CD4-positive, alpha-beta T cell (primary cell): ENCODE measurements around the gene DDX5. TPM values are rescaled to one million over a fixed set of nuclear protein-coding genes. Genes with fewer than 3 reads are reported as not detected.

ENCODE experiments used
- ATAC-seq: fragments of 200-7000 bp; cut with Tn5 transposase; one replicate; pipeline ENCODE4 v1.10.0; 2022; ENCODE audit warnings: mild to moderate bottlenecking; ENCODE audit not compliant: poor library complexity
- CTCF ChIA-PET: fragments of 350-600 bp; sonication (Branson Sonifier 250); formaldehyde crosslinking; loops from one replicate; lab custom pipeline; 2021; ENCODE audit warnings: antibody characterized with exemption, inconsistent platforms; lab: Charles Lee
- POLR2A ChIA-PET: fragments of 350-600 bp; sonication (Branson Sonifier 250); formaldehyde crosslinking; loops from one replicate; lab custom pipeline; 2021; ENCODE audit warnings: antibody characterized with exemption, inconsistent platforms; lab: Charles Lee
- DNase-seq, 14 experiments: peaks; one replicate each; pipeline ENCODE4 v3.0.0-alpha.2; 2013 to 2020; ENCODE audit warnings: mixed read lengths in 2 of 14
- H3K27ac ChIP-seq, 2 donors: one replicate each; pipeline versions ENCODE4 v1.5.1 to v1.7.0; 2013; ENCODE audit warnings: low read length in 2 of 2, low read depth in 1 of 2, mild to moderate bottlenecking in 1 of 2
- H3K27me3 ChIP-seq, 2 experiments: 1 replicate in 1 of 2; 2 replicates in 1 of 2; pipeline versions ENCODE4 v1.6.1 to v1.7.0; 2013; ENCODE audit warnings: low read length in 2 of 2, control low read depth in 1 of 2, mild to moderate bottlenecking in 1 of 2, moderate library complexity in 1 of 2; ENCODE audit not compliant: insufficient read depth in 2 of 2, control insufficient read depth in 1 of 2
- H3K36me3 ChIP-seq: one replicate; pipeline ENCODE4 v1.6.1; 2013; ENCODE audit warnings: low read length, control low read depth; ENCODE audit not compliant: insufficient read depth
- H3K4me1 ChIP-seq: one replicate; pipeline ENCODE4 v1.6.1; 2013; ENCODE audit warnings: low read length, control low read depth; ENCODE audit not compliant: insufficient read depth
- H3K4me3 ChIP-seq: one replicate; pipeline ENCODE4 v1.5.1; 2013; ENCODE audit warnings: mild to moderate bottlenecking, low read length, moderate library complexity
- H3K9me3 ChIP-seq, 2 experiments: 1 replicate in 1 of 2; 2 replicates in 1 of 2; pipeline versions ENCODE4 v1.6.1 to v1.7.0; 2013; ENCODE audit warnings: low read length in 2 of 2, mild to moderate bottlenecking in 2 of 2, control low read depth in 1 of 2, moderate library complexity in 1 of 2; ENCODE audit not compliant: control insufficient read depth in 1 of 2, insufficient read depth in 1 of 2
- H3K27ac Mint-ChIP-seq: one replicate; pipeline ENCODE4 v1.8.0; 2020; ENCODE audit warnings: mixed read lengths
- H3K27me3 Mint-ChIP-seq: one replicate; pipeline ENCODE4 v1.8.0; 2021; ENCODE audit warnings: mixed read lengths
- H3K36me3 Mint-ChIP-seq: one replicate; pipeline ENCODE4 v1.8.0; 2021; ENCODE audit warnings: low read depth, mixed read lengths
- H3K4me1 Mint-ChIP-seq: one replicate; pipeline ENCODE4 v1.8.0; 2021; ENCODE audit warnings: low read depth, mixed read lengths
- H3K4me3 Mint-ChIP-seq: one replicate; pipeline ENCODE4 v1.8.0; 2020; ENCODE audit warnings: mild to moderate bottlenecking, mixed read lengths
- H3K9me3 Mint-ChIP-seq: one replicate; pipeline ENCODE4 v1.8.0; 2020; ENCODE audit warnings: mixed read lengths
- intact Hi-C, 2 experiments: fragments of 100-400 bp; cut with DNase I in 1 of 2; cut with micrococcal nuclease in 1 of 2; formaldehyde crosslinking; loops; one replicate each; pipeline versions ENCODE4 v1.15.1 to v1.9.0; 2023 to 2025; cut with DNase I, micrococcal nuclease
- total RNA-seq, 174 experiments: library from RNA in 2 of 174; stranded (reverse) in 2 of 174; gene quantifications; one replicate each; pipeline ENCODE4 v1.2.3 and lab custom pipeline; 2021 to 2026
- TF ChIP-seq, protein P1 (sequence below): fragments of 200-600 bp; IDR thresholded peaks from one replicate; pipeline ENCODE4 v1.8.0; 2022; ENCODE audit warnings: antibody characterized with exemption, mild to moderate bottlenecking

Gene DDX5
- total RNA-seq, 2 experiments from 2014 or later: 2,388 to 2,534 TPM

- Histone ChIP-seq H3K27ac (no peak overlapping the region), H3K4me1 (no peaks in the 10 kb centered on the region), H3K36me3 (peaks cover 92% of the 10 kb centered on the region), H3K4me3 (no peak overlapping the region), H3K9me3 (no peaks in the 10 kb centered on the region), H3K27me3 (no peaks in the 10 kb centered on the region)
- Mint-ChIP-seq H3K4me3 (no peak overlapping the region), H3K9me3 (no peaks in the 10 kb centered on the region), H3K27ac (peak overlapping the region; percentile 20), H3K36me3 (peaks cover 97% of the 10 kb centered on the region), H3K27me3 (no peaks in the 10 kb centered on the region), H3K4me1 (no peaks in the 10 kb centered on the region)
- CTCF ChIA-PET: interaction anchor here (0.9 kb wide), 1 partner anchor 115 kb away, joined by 3 read pairs; no protein-coding TSS in a partner anchor
- peak in 3 of 14 experiments; percentile 7 to 33 (median 13) for DNase-seq
- TF ChIP-seq, protein P1, sequence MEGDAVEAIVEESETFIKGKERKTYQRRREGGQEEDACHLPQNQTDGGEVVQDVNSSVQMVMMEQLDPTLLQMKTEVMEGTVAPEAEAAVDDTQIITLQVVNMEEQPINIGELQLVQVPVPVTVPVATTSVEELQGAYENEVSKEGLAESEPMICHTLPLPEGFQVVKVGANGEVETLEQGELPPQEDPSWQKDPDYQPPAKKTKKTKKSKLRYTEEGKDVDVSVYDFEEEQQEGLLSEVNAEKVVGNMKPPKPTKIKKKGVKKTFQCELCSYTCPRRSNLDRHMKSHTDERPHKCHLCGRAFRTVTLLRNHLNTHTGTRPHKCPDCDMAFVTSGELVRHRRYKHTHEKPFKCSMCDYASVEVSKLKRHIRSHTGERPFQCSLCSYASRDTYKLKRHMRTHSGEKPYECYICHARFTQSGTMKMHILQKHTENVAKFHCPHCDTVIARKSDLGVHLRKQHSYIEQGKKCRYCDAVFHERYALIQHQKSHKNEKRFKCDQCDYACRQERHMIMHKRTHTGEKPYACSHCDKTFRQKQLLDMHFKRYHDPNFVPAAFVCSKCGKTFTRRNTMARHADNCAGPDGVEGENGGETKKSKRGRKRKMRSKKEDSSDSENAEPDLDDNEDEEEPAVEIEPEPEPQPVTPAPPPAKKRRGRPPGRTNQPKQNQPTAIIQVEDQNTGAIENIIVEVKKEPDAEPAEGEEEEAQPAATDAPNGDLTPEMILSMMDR: no peak
- no peak for ATAC-seq
- intact Hi-C loops: loop anchor here in 1 of 2 experiments (10.0 kb wide), 2 partner anchors 111 to 201 kb away; no protein-coding TSS in a partner anchor
- POLR2A ChIA-PET: interaction anchor here (2.3 kb wide), 1 partner anchor 28 kb away, joined by 11 read pairs; the partner anchor contains the start of genes CEP95 and DDX5
Observed at GRCh38 chr17:64534187-64534586, 28.1 kb upstream of the DDX5 start.

DNA sequence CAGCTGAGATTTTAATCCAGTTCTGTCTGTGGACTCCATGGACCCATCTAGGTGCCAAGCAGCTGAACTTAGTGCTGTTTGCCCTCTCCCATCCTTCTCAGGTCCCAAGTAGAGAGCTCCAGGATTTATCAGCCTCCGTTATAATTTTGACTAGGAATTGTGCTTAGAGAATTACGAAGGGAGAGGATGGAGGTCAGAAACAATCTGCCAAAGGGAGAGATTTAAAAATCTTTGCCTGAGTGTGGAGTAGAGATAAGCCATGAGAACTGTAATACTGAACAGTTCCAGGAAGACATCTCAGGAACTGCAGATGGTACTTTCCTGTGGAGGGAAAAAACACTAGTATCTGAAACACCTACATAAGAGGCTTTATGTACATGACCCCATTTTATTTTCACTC is 27.7 kb upstream of the DDX5 start:
- TF ChIP-seq, protein P1: no peak
- POLR2A ChIA-PET: interaction anchor here (2.3 kb wide), 1 partner anchor 28 kb away, joined by 11 read pairs; the partner anchor contains the start of genes CEP95 and DDX5

GRCh38 chr17:64532409-64532808 is 26.3 kb upstream of the DDX5 start:
- Histone ChIP-seq H3K4me1 (no peaks in the 10 kb centered on the region), H3K4me3 (no peak overlapping the region), H3K36me3 (peaks cover 99% of the 10 kb centered on the region), H3K27me3 (no peaks in the 10 kb centered on the region), H3K9me3 (no peaks in the 10 kb centered on the region), H3K27ac (no peak overlapping the region)
- TF ChIP-seq, protein P1: no peak
- Mint-ChIP-seq H3K4me1 (no peaks in the 10 kb centered on the region), H3K36me3 (peaks cover 99% of the 10 kb centered on the region), H3K4me3 (no peak overlapping the region), H3K27ac (no peak overlapping the region), H3K27me3 (no peaks in the 10 kb centered on the region), H3K9me3 (no peaks in the 10 kb centered on the region)
- ATAC-seq: no peak
- intact Hi-C loops: loop anchor here in 1 of 2 experiments (10.0 kb wide), 2 partner anchors 112 to 202 kb away; no protein-coding TSS in a partner anchor
- CTCF ChIA-PET: interaction anchor here (0.6 to 1.1 kb wide), 2 partner anchors 80 to 117 kb away, joined by 3 read pairs; no protein-coding TSS in a partner anchor
- POLR2A ChIA-PET: interaction anchor here (0.8 kb wide), 2 partner anchors 8 to 55 kb away, joined by 4 read pairs; no protein-coding TSS in a partner anchor
- no peak for DNase-seq

More for the DNA sequence above, 27.7 kb upstream of the DDX5 start:
- H3K27ac Mint-ChIP-seq: peak overlapping the region; percentile 20
- Histone ChIP-seq H3K36me3 (peaks cover 96% of the 10 kb centered on the region), H3K27me3 (no peaks in the 10 kb centered on the region), H3K9me3 (no peaks in the 10 kb centered on the region), H3K27ac (no peak overlapping the region), H3K4me1 (no peaks in the 10 kb centered on the region), H3K4me3 (no peak overlapping the region)
- ATAC-seq (no peak), DNase-seq (no peak)
- CTCF ChIA-PET: interaction anchor here (0.9 kb wide), 1 partner anchor 116 kb away, joined by 3 read pairs; no protein-coding TSS in a partner anchor
- H3K4me3 Mint-ChIP-seq: no peak overlapping the region
- no peaks in the 10 kb centered on the region for H3K27me3 Mint-ChIP-seq
- no peaks in the 10 kb centered on the region for H3K9me3 Mint-ChIP-seq
- H3K4me1 Mint-ChIP-seq: no peaks in the 10 kb centered on the region
- intact Hi-C loops: loop anchor here in 1 of 2 experiments (10.0 kb wide), 2 partner anchors 111 to 201 kb away; no protein-coding TSS in a partner anchor
- peaks cover 97% of the 10 kb centered on the region for H3K36me3 Mint-ChIP-seq
